Lower lobe of right lung (tissue), 2 donors: ENCODE data around the gene SRRT. TPM values are rescaled to one million over a fixed set of nuclear protein-coding genes. Genes with fewer than 3 reads are reported as not detected.

Experiments
- ATAC-seq, 2 donors: fragments of 200-7000 bp; cut with Tn5 transposase; one replicate each; pipeline ENCODE4 v1.9.1; 2020 to 2022; ENCODE audit warnings: mild to moderate bottlenecking in 2 of 2, moderate library complexity in 2 of 2
- DNase-seq: peaks from one replicate; pipeline ENCODE4 v3.0.0-alpha.2; 2020
- H3K27ac ChIP-seq: fragments of 200-600 bp; one replicate; pipeline ENCODE4 v1.8.0; 2022
- H3K27me3 ChIP-seq: fragments of 200-600 bp; one replicate; pipeline ENCODE4 v1.8.0; 2022; ENCODE audit warnings: low read depth
- H3K36me3 ChIP-seq: fragments of 200-600 bp; one replicate; pipeline ENCODE4 v1.8.0; 2022; ENCODE audit warnings: mild to moderate bottlenecking
- H3K4me1 ChIP-seq: fragments of 200-600 bp; one replicate; pipeline ENCODE4 v1.8.0; 2022
- H3K4me3 ChIP-seq: fragments of 200-600 bp; one replicate; pipeline ENCODE4 v1.8.0; 2022; ENCODE audit warnings: mild to moderate bottlenecking
- H3K9me3 ChIP-seq: fragments of 200-600 bp; one replicate; pipeline ENCODE4 v1.8.0; 2022
- CTCF ChIP-seq: fragments of 200-600 bp; IDR thresholded peaks from one replicate; pipeline ENCODE4 v1.8.0; 2022; ENCODE audit warnings: antibody characterized with exemption, mild to moderate bottlenecking
- intact Hi-C: fragments of 100-400 bp; cut with DNase I; formaldehyde crosslinking; loops from one replicate; pipeline ENCODE4 v1.11.0; 2022
- total RNA-seq: library from RNA; stranded (reverse); fragmentation: NEBNext Ultra II Directional; extraction: Animal tissue kit (Norgen Biotek cat#: 25700); gene quantifications from one replicate; pipeline ENCODE4 v1.2.1, GENCODE V29; 2021
- donor health status: DM: no; HTN: yes; CAD: no; lungs with severe emphysema.

SRRT gene
- total RNA-seq, 1 donor from 2014 or later, result 105 TPM

GRCh38 chr7:100895956-100896731 is 21.2 kb downstream of the SRRT start:
- ATAC-seq (peak; percentile 9 to 50), DNase-seq (no peak)
- Histone ChIP-seq H3K4me1 (peaks cover 25% of the 10 kb centered on the region), H3K9me3 (no peaks in the 10 kb centered on the region), H3K36me3 (no peaks in the 10 kb centered on the region), H3K4me3 (peak overlapping the region; percentile 58), H3K27me3 (peaks cover 63% of the 10 kb centered on the region), H3K27ac (no peak overlapping the region)
- intact Hi-C loops, result loop anchor here (5.0 kb wide), 1 partner anchor 161 kb away; no protein-coding TSS in a partner anchor
- no peak for TF ChIP-seq CTCF

GRCh38 chr7:100896732-100897608 is 22.1 kb downstream of the SRRT start:
- H3K27ac ChIP-seq, result no peak overlapping the region
- DNase-seq, result no peak
- H3K27me3 ChIP-seq, result peaks cover 61% of the 10 kb centered on the region
- intact Hi-C loops, result loop anchor here (5.0 kb wide), 1 partner anchor 160 kb away; no protein-coding TSS in a partner anchor
- TF ChIP-seq CTCF, result peak; percentile 75
- H3K4me3 ChIP-seq, result peak overlapping the region; percentile 58
- peaks cover 23% of the 10 kb centered on the region for H3K4me1 ChIP-seq
- ATAC-seq, result peak; percentile 15 to 61
- H3K36me3 ChIP-seq, result no peaks in the 10 kb centered on the region
- H3K9me3 ChIP-seq, result no peaks in the 10 kb centered on the region

GRCh38 chr7:100897772-100898454 is 23.0 kb downstream of the SRRT start:
- no peak for TF ChIP-seq CTCF
- Histone ChIP-seq H3K4me3 (no peak overlapping the region), H3K36me3 (no peaks in the 10 kb centered on the region), H3K27me3 (peaks cover 64% of the 10 kb centered on the region), H3K9me3 (no peaks in the 10 kb centered on the region), H3K27ac (no peak overlapping the region), H3K4me1 (peaks cover 23% of the 10 kb centered on the region)
- ATAC-seq (no peak), DNase-seq (no peak)
- intact Hi-C loops, result loop anchor here (5.0 kb wide), 1 partner anchor 159 kb away; no protein-coding TSS in a partner anchor

GRCh38 chr7:100899432-100899831 is 24.5 kb downstream of the SRRT start:
- TF ChIP-seq CTCF, result no peak
- no peak for DNase-seq
- H3K27me3 ChIP-seq, result peaks cover 58% of the 10 kb centered on the region
- H3K4me1 ChIP-seq, result peaks cover 22% of the 10 kb centered on the region
- no peak for ATAC-seq
- H3K9me3 ChIP-seq, result no peaks in the 10 kb centered on the region
- H3K4me3 ChIP-seq, result no peak overlapping the region
- H3K36me3 ChIP-seq, result no peaks in the 10 kb centered on the region
- no peak overlapping the region for H3K27ac ChIP-seq
- intact Hi-C loops, result loop anchor here (5.0 kb wide), 1 partner anchor 158 kb away; no protein-coding TSS in a partner anchor

GRCh38 chr7:100900978-100901377 is 26.1 kb downstream of the SRRT start:
- TF ChIP-seq CTCF, result no peak
- intact Hi-C loops, result no loop called here
- peaks cover 43% of the 10 kb centered on the region for H3K27me3 ChIP-seq
- H3K36me3 ChIP-seq, result no peaks in the 10 kb centered on the region
- no peak for DNase-seq
- no peak overlapping the region for H3K27ac ChIP-seq
- no peak overlapping the region for H3K4me3 ChIP-seq
- no peaks in the 10 kb centered on the region for H3K9me3 ChIP-seq
- ATAC-seq, result no peak
- H3K4me1 ChIP-seq, result peaks cover 7% of the 10 kb centered on the region
